MCF 10A (cell line): Measurements from ENCODE around the gene MED28. TPM values are rescaled to one million over a fixed set of nuclear protein-coding genes. Genes with fewer than 3 reads are reported as not detected.

Experiments used
- BruUV-seq: library from RNA; stranded (reverse); fragments of 400-500 nt; replicated peaks from 2 replicates; lab custom pipeline; 2021; lab: Mats Ljungman, UMichigan
- CTCF ChIA-PET: fragments of 300-600 bp; sonication (Branson Sonifier 250); formaldehyde crosslinking; extraction: SDS; loops from one replicate; lab custom pipeline; 2021; ENCODE audit warnings: antibody characterized with exemption, inconsistent platforms; lab: Yijun Ruan, JAX
- POLR2A ChIA-PET: fragments of 300-600, 350-650 bp; sonication (Branson Sonifier 250); formaldehyde crosslinking; extraction: SDS; loops from one replicate; lab custom pipeline; 2020; ENCODE audit warnings: antibody characterized with exemption, inconsistent platforms; lab: Yijun Ruan, JAX
- DNase-seq: peaks from one replicate; pipeline ENCODE4 v3.0.0-alpha.2; 2018; ENCODE audit not compliant: unreplicated experiment
- H3K27ac Mint-ChIP-seq: one replicate; pipeline ENCODE4 v1.8.0; 2022; ENCODE audit warnings: mild to moderate bottlenecking, low read depth, mixed read lengths; ENCODE audit not compliant: unreplicated experiment
- H3K27me3 Mint-ChIP-seq: one replicate; pipeline ENCODE4 v1.8.0; 2022; ENCODE audit warnings: mixed read lengths; ENCODE audit not compliant: insufficient read depth, unreplicated experiment
- H3K36me3 Mint-ChIP-seq: one replicate; pipeline ENCODE4 v1.8.0; 2022; ENCODE audit warnings: mild to moderate bottlenecking, moderate library complexity, mixed read lengths; ENCODE audit not compliant: insufficient read depth, unreplicated experiment
- H3K4me1 Mint-ChIP-seq: one replicate; pipeline ENCODE4 v1.8.0; 2022; ENCODE audit warnings: mixed read lengths; ENCODE audit not compliant: insufficient read depth, unreplicated experiment
- H3K4me3 Mint-ChIP-seq: one replicate; pipeline ENCODE4 v1.8.0; 2022; ENCODE audit warnings: mild to moderate bottlenecking, moderate library complexity, mixed read lengths; ENCODE audit not compliant: unreplicated experiment
- H3K9me3 Mint-ChIP-seq: one replicate; pipeline ENCODE4 v1.8.0; 2022; ENCODE audit warnings: mixed read lengths; ENCODE audit not compliant: unreplicated experiment
- CTCF ChIP-seq: fragments of 200-600 bp; IDR thresholded peaks from one replicate; pipeline ENCODE4 v1.8.0; 2022; ENCODE audit warnings: antibody characterized with exemption, mild to moderate bottlenecking; ENCODE audit not compliant: unreplicated experiment
- intact Hi-C: fragments of 100-400 bp; cut with micrococcal nuclease; formaldehyde crosslinking; loops from 2 replicates; pipeline ENCODE4 v1.14.1; 2022
- total RNA-seq: library from RNA; stranded (reverse); gene quantifications from 2 replicates; pipeline ENCODE4 v1.2.3, GENCODE V29; 2022

The MED28 gene
- total RNA-seq, 1 experiment from 2014 or later = 32.1 TPM

- no peaks in the 10 kb centered on the region for H3K4me1 Mint-ChIP-seq
- no peaks in the 10 kb centered on the region for H3K27me3 Mint-ChIP-seq
- intact Hi-C loops = loop anchor here (5.0 kb wide), 2 partner anchors 168 to 953 kb away; no protein-coding TSS in a partner anchor
- no peak overlapping the region for H3K4me3 Mint-ChIP-seq
- no TSS peak for BruUV-seq
- no peak for TF ChIP-seq CTCF
- H3K27ac Mint-ChIP-seq = no peak overlapping the region
- POLR2A ChIA-PET = interaction anchor here (0.7 to 2.5 kb wide), 2 partner anchors 25 to 67 kb away, joined by 3 to 7 read pairs; partner anchors contain the start of gene MED28
- H3K9me3 Mint-ChIP-seq = no peaks in the 10 kb centered on the region
- CTCF ChIA-PET = interaction anchor here (0.6 to 1.2 kb wide), 3 partner anchors 86 to 783 kb away, joined by 3 to 4 read pairs (median 3); no protein-coding TSS in a partner anchor
- DNase-seq = no peak
- peaks cover 48% of the 10 kb centered on the region for H3K36me3 Mint-ChIP-seq
These were observed 24.7 kb downstream of the MED28 start for GRCh38 chr4:17639136-17639535.

GRCh38 chr4:17642398-17642783 is 27.9 kb downstream of the MED28 start:
- ChIA-PET POLR2A (no interaction called here), CTCF (interaction anchor here (0.8 to 1.4 kb wide), 2 partner anchors 93 to 121 kb away, joined by 3 to 7 read pairs; no protein-coding TSS in a partner anchor)
- intact Hi-C loops = no loop called here
- no peak for TF ChIP-seq CTCF
- no peak for DNase-seq
- H3K27me3 Mint-ChIP-seq = no peaks in the 10 kb centered on the region
- BruUV-seq = no TSS peak
- H3K36me3 Mint-ChIP-seq = peaks cover 20% of the 10 kb centered on the region
- H3K9me3 Mint-ChIP-seq = no peaks in the 10 kb centered on the region
- H3K4me1 Mint-ChIP-seq = no peaks in the 10 kb centered on the region
- H3K4me3 Mint-ChIP-seq = no peak overlapping the region
- H3K27ac Mint-ChIP-seq = no peak overlapping the region

GRCh38 chr4:17646693-17647092 is 32.3 kb downstream of the MED28 start:
- Mint-ChIP-seq H3K9me3 (no peaks in the 10 kb centered on the region), H3K4me3 (no peak overlapping the region), H3K27ac (no peak overlapping the region), H3K27me3 (no peaks in the 10 kb centered on the region), H3K4me1 (no peaks in the 10 kb centered on the region), H3K36me3 (peaks cover 4% of the 10 kb centered on the region)
- ChIA-PET POLR2A (interaction anchor here (0.9 kb wide), 1 partner anchor 9 kb away, joined by 4 read pairs; no protein-coding TSS in a partner anchor), CTCF (interaction anchor here (0.6 to 0.8 kb wide), 2 partner anchors 9 to 178 kb away, joined by 3 read pairs; no protein-coding TSS in a partner anchor)
- DNase-seq = no peak
- intact Hi-C loops = no loop called here
- TF ChIP-seq CTCF = no peak
- no TSS peak for BruUV-seq

GRCh38 chr4:17647176-17647806 is 32.9 kb downstream of the MED28 start:
- H3K4me3 Mint-ChIP-seq = no peak overlapping the region
- no peaks in the 10 kb centered on the region for H3K9me3 Mint-ChIP-seq
- peaks cover 4% of the 10 kb centered on the region for H3K36me3 Mint-ChIP-seq
- no peaks in the 10 kb centered on the region for H3K27me3 Mint-ChIP-seq
- H3K4me1 Mint-ChIP-seq = no peaks in the 10 kb centered on the region
- BruUV-seq = no TSS peak
- ChIA-PET POLR2A (interaction anchor here (0.9 kb wide), 1 partner anchor 9 kb away, joined by 4 read pairs; no protein-coding TSS in a partner anchor), CTCF (interaction anchor here (0.6 to 0.8 kb wide), 4 partner anchors 10 to 246 kb away, joined by 3 read pairs; no protein-coding TSS in a partner anchor)
- DNase-seq = no peak
- H3K27ac Mint-ChIP-seq = no peak overlapping the region
- intact Hi-C loops = no loop called here
- TF ChIP-seq CTCF = no peak
